ENCODE results near the gene CLASP1.

DNA sequence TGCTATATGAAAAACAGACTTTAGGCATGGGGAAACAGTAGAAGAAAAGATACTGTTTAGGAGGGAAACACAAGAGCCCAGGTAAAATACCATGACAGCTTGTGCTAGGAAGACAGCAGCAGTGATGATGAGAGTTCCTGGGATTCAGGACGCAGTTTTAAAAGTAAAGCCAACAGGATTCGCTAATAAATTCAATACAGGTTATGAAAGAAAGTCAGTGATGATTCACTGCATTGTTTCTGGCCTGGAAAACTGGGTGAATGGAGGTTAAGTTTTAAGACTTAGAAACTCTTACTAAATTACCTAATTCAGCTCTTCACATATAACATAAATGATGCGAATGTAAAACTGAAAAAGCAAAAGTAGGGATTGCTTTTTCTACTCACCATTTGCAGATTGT, 146.5 kb downstream of the CLASP1 start:
- TF ChIP-seq, protein P1, sequence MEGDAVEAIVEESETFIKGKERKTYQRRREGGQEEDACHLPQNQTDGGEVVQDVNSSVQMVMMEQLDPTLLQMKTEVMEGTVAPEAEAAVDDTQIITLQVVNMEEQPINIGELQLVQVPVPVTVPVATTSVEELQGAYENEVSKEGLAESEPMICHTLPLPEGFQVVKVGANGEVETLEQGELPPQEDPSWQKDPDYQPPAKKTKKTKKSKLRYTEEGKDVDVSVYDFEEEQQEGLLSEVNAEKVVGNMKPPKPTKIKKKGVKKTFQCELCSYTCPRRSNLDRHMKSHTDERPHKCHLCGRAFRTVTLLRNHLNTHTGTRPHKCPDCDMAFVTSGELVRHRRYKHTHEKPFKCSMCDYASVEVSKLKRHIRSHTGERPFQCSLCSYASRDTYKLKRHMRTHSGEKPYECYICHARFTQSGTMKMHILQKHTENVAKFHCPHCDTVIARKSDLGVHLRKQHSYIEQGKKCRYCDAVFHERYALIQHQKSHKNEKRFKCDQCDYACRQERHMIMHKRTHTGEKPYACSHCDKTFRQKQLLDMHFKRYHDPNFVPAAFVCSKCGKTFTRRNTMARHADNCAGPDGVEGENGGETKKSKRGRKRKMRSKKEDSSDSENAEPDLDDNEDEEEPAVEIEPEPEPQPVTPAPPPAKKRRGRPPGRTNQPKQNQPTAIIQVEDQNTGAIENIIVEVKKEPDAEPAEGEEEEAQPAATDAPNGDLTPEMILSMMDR (IDR thresholded peaks at IDR 0.05) = no peak
- no peak for TF ChIP-seq POLR2A (IDR thresholded peaks at IDR 0.05)
